HCT116 (cell line): Measurements from ENCODE around the gene FAN1.

Experiments
- ATF3 ChIP-seq: IDR thresholded peaks from 2 replicates; pipeline ENCODE4 v1.6.1; 2012
- CTCF ChIP-seq, 3 experiments: fragments of 200-600 bp in 1 of 3; sonication (generic) in 1 of 3; IDR thresholded peaks in 2 of 3; conservative IDR thresholded peaks in 1 of 3; 2 replicates each; pipeline ENCODE4 v1.5.1; 2012 to 2017; ENCODE audit warnings: low read depth in 2 of 3, low read length in 2 of 3, antibody characterized with exemption in 1 of 3, borderline replicate concordance in 1 of 3, control low read depth in 1 of 3, mild to moderate bottlenecking in 1 of 3, mixed read lengths in 1 of 3, mixed run types in 1 of 3, moderate library complexity in 1 of 3; ENCODE audit not compliant: insufficient read depth in 1 of 3
- EZH2 ChIP-seq: fragments of 200-600 bp; sonication (generic); IDR thresholded peaks from 2 replicates; pipeline ENCODE4 v1.6.1; 2017; ENCODE audit warnings: antibody characterized with exemption, mixed run types
- SIN3A ChIP-seq: IDR thresholded peaks from 2 replicates; pipeline ENCODE4 v1.6.1; 2012; ENCODE audit warnings: low read depth
- YY1 ChIP-seq: IDR thresholded peaks from 2 replicates; pipeline ENCODE4 v1.6.1; 2011; ENCODE audit warnings: low read length, low read depth, moderate library complexity, mild to moderate bottlenecking; ENCODE audit not compliant: insufficient replicate concordance; ENCODE audit errors: extremely low read depth

GRCh38 chr15:30870681-30871080, 33.0 kb upstream of the FAN1 start:
- no peak for TF ChIP-seq SIN3A
- no peak for TF ChIP-seq YY1
- no peak for TF ChIP-seq ATF3
- no peak for TF ChIP-seq EZH2
- TF ChIP-seq CTCF (IDR thresholded peaks at IDR 0.05 in 2 of 3, conservative IDR thresholded peaks at IDR 0.05 in 1 of 3; ENCODE audit: borderline replicate concordance in 1 of 3, insufficient read depth in 1 of 3, low read depth in 2 of 3, low read length in 2 of 3): no peak
